ENCODE measurements around the gene MPP2. TPM values are rescaled to one million over a fixed set of nuclear protein-coding genes. Genes with fewer than 3 reads are reported as not detected.
"Not testable (repeated sequence)": the region's sequence is repeated elsewhere in the genome, so short reads cannot be mapped to it uniquely, and the experiment has no call there.

Gene MPP2
- total RNA-seq, 1 donor from 2014 or later, result 7.0 TPM

- no peak for TF ChIP-seq CTCF (IDR thresholded peaks at IDR 0.05)
- Mint-ChIP-seq H3K4me1 (ENCODE audit: low read depth) (peaks cover 15% of the 10 kb centered on the region), H3K4me3 (ENCODE audit: unreplicated experiment) (no peak overlapping the region), H3K27ac (ENCODE audit: unreplicated experiment) (no peak overlapping the region), H3K9me3 (ENCODE audit: low read depth) (no peaks in the 10 kb centered on the region), H3K36me3 (ENCODE audit: low read depth) (peaks cover 12% of the 10 kb centered on the region), H3K27me3 (ENCODE audit: low read depth) (no peaks in the 10 kb centered on the region)
- DNase-seq (ENCODE audit: low spot score), result no peak
Observed at GRCh38 chr17:43897831-43898230, 9.5 kb downstream of the MPP2 start.

- not testable (repeated sequence) for H3K27ac Mint-ChIP-seq (ENCODE audit: unreplicated experiment); DNase-seq (ENCODE audit: low spot score); H3K9me3 Mint-ChIP-seq (ENCODE audit: low read depth); H3K4me1 Mint-ChIP-seq (ENCODE audit: low read depth); H3K4me3 Mint-ChIP-seq (ENCODE audit: unreplicated experiment); H3K27me3 Mint-ChIP-seq (ENCODE audit: low read depth)
- peaks cover 14% of the 10 kb centered on the region for H3K36me3 Mint-ChIP-seq (ENCODE audit: low read depth)
Observed at GRCh38 chr17:43894494-43894893, 12.8 kb downstream of the MPP2 start.

- no peak for DNase-seq (ENCODE audit: low spot score)
- Mint-ChIP-seq H3K27ac (ENCODE audit: unreplicated experiment) (no peak overlapping the region), H3K9me3 (ENCODE audit: low read depth) (no peaks in the 10 kb centered on the region), H3K27me3 (ENCODE audit: low read depth) (no peaks in the 10 kb centered on the region), H3K4me3 (ENCODE audit: unreplicated experiment) (no peak overlapping the region), H3K4me1 (ENCODE audit: low read depth) (no peaks in the 10 kb centered on the region), H3K36me3 (ENCODE audit: low read depth) (peaks cover 11% of the 10 kb centered on the region)
- no peak for TF ChIP-seq CTCF (IDR thresholded peaks at IDR 0.05)
Observed at GRCh38 chr17:43892647-43892952, 14.7 kb downstream of the MPP2 start.

GRCh38 chr17:43891851-43892646, 15.3 kb downstream of the MPP2 start:
- no peak for TF ChIP-seq CTCF (IDR thresholded peaks at IDR 0.05)
- Mint-ChIP-seq H3K4me3 (ENCODE audit: unreplicated experiment) (no peak overlapping the region), H3K27ac (ENCODE audit: unreplicated experiment) (no peak overlapping the region), H3K4me1 (ENCODE audit: low read depth) (no peaks in the 10 kb centered on the region), H3K36me3 (ENCODE audit: low read depth) (peaks cover 9% of the 10 kb centered on the region), H3K9me3 (ENCODE audit: low read depth) (no peaks in the 10 kb centered on the region), H3K27me3 (ENCODE audit: low read depth) (no peaks in the 10 kb centered on the region)
- no peak for DNase-seq (ENCODE audit: low spot score)

- Mint-ChIP-seq H3K27ac (ENCODE audit: unreplicated experiment) (no peak overlapping the region), H3K4me1 (ENCODE audit: low read depth) (no peaks in the 10 kb centered on the region), H3K36me3 (ENCODE audit: low read depth) (peaks cover 1% of the 10 kb centered on the region), H3K27me3 (ENCODE audit: low read depth) (no peaks in the 10 kb centered on the region), H3K4me3 (ENCODE audit: unreplicated experiment) (no peak overlapping the region), H3K9me3 (ENCODE audit: low read depth) (no peaks in the 10 kb centered on the region)
- no peak for DNase-seq (ENCODE audit: low spot score)
- TF ChIP-seq CTCF (IDR thresholded peaks at IDR 0.05), result no peak
Observed at GRCh38 chr17:43890240-43890639, 17.1 kb downstream of the MPP2 start.

GRCh38 chr17:43888548-43888947, 18.8 kb downstream of the MPP2 start:
- DNase-seq (ENCODE audit: low spot score), result no peak
- Mint-ChIP-seq H3K4me3 (ENCODE audit: unreplicated experiment) (no peak overlapping the region), H3K36me3 (ENCODE audit: low read depth) (peaks cover 1% of the 10 kb centered on the region), H3K9me3 (ENCODE audit: low read depth) (no peaks in the 10 kb centered on the region), H3K27ac (ENCODE audit: unreplicated experiment) (no peak overlapping the region), H3K4me1 (ENCODE audit: low read depth) (no peaks in the 10 kb centered on the region), H3K27me3 (ENCODE audit: low read depth) (no peaks in the 10 kb centered on the region)
- TF ChIP-seq CTCF (IDR thresholded peaks at IDR 0.05), result no peak

All from chondrocyte (in vitro differentiated cells).